CD14-positive monocyte (primary cell): Measurements from ENCODE around the gene ZNF691. TPM values are rescaled to one million over a fixed set of nuclear protein-coding genes. Genes with fewer than 3 reads are reported as not detected.
A peak's percentile ranks its signal among the peaks of the same experiment; 100 is the strongest.

ENCODE experiments used
- DNase-seq, 3 donors: peaks; one replicate each; pipeline ENCODE4 v3.0.0-alpha.2; 2011 to 2022
- H2AFZ ChIP-seq: 2 replicates; pipeline ENCODE4 v1.6.0; 2012; ENCODE audit warnings: mild to moderate bottlenecking, low read depth, low read length, inconsistent platforms; ENCODE audit not compliant: insufficient read depth, poor library complexity, severe bottlenecking
- H3K27ac ChIP-seq, 2 donors: 1 replicate in 1 of 2; 2 replicates in 1 of 2; pipeline ENCODE4 v1.5.1; 2012 to 2013; ENCODE audit warnings: low read length in 2 of 2, control low read depth in 1 of 2, inconsistent platforms in 1 of 2, low read depth in 1 of 2, mild to moderate bottlenecking in 1 of 2
- H3K27me3 ChIP-seq, 2 donors: one replicate each; pipeline versions ENCODE4 v1.6.0 to v1.6.1; 2011 to 2013; ENCODE audit warnings: low read length in 2 of 2; ENCODE audit not compliant: control insufficient read depth in 2 of 2, insufficient read depth in 2 of 2
- H3K36me3 ChIP-seq, 2 donors: replicated peaks in 1 of 2; 1 replicate in 1 of 2; 2 replicates in 1 of 2; pipeline versions ENCODE4 v1.5.1 to v1.6.1; 2012 to 2013; ENCODE audit warnings: low read length in 2 of 2, control low read depth in 1 of 2, inconsistent platforms in 1 of 2, mild to moderate bottlenecking in 1 of 2; ENCODE audit not compliant: insufficient read depth in 2 of 2, control insufficient read depth in 1 of 2
- H3K4me1 ChIP-seq, 2 donors: 1 replicate in 1 of 2; 2 replicates in 1 of 2; pipeline versions ENCODE4 v1.5.1 to v1.6.1; 2012 to 2013; ENCODE audit warnings: low read length in 2 of 2, control low read depth in 1 of 2, inconsistent platforms in 1 of 2, mild to moderate bottlenecking in 1 of 2, moderate library complexity in 1 of 2; ENCODE audit not compliant: insufficient read depth in 2 of 2, control insufficient read depth in 1 of 2
- H3K4me2 ChIP-seq: replicated peaks from 2 replicates; pipeline ENCODE3; 2012; ENCODE audit warnings: low read length, moderate library complexity, mild to moderate bottlenecking; ENCODE audit not compliant: poor library complexity, severe bottlenecking; ENCODE audit errors: extremely low read depth
- H3K4me3 ChIP-seq, 3 experiments: fragments of 200-600 bp in 1 of 3; sonication (generic) in 1 of 3; replicated peaks in 1 of 3; 1 replicate in 2 of 3; 2 replicates in 1 of 3; pipeline ENCODE4 v1.5.1; 2011 to 2013; ENCODE audit warnings: low read length in 3 of 3, mild to moderate bottlenecking in 3 of 3, control low read depth in 2 of 3, low read depth in 2 of 3, inconsistent platforms in 1 of 3, moderate library complexity in 1 of 3
- H3K79me2 ChIP-seq: 2 replicates; pipeline ENCODE4 v1.6.0; 2012; ENCODE audit warnings: mild to moderate bottlenecking, control low read depth, inconsistent platforms, low read length, moderate library complexity; ENCODE audit not compliant: insufficient read depth
- H3K9ac ChIP-seq: 2 replicates; pipeline ENCODE4 v1.6.0; 2017; ENCODE audit warnings: low read length, mild to moderate bottlenecking; ENCODE audit not compliant: insufficient read depth, poor library complexity, severe bottlenecking
- H3K9me3 ChIP-seq, 2 donors: replicated peaks in 1 of 2; 1 replicate in 1 of 2; 2 replicates in 1 of 2; pipeline versions ENCODE4 v1.5.1 to v1.6.1; 2012 to 2013; ENCODE audit warnings: low read length in 2 of 2, control low read depth in 1 of 2; ENCODE audit not compliant: control insufficient read depth in 1 of 2, insufficient read depth in 1 of 2
- H4K20me1 ChIP-seq: 2 replicates; pipeline ENCODE4 v1.6.0; 2012; ENCODE audit warnings: mild to moderate bottlenecking, low read length, control low read depth, moderate library complexity; ENCODE audit not compliant: insufficient read depth
- H3K27ac Mint-ChIP-seq, 7 donors: one replicate each; pipeline ENCODE4 v1.8.0; 2020; ENCODE audit warnings: mild to moderate bottlenecking in 7 of 7, mixed read lengths in 7 of 7, moderate library complexity in 6 of 7, inconsistent platforms in 2 of 7
- H3K27me3 Mint-ChIP-seq, 3 donors: one replicate each; pipeline ENCODE4 v1.8.0; 2021 to 2022; ENCODE audit warnings: low read depth in 3 of 3, mild to moderate bottlenecking in 3 of 3, mixed read lengths in 3 of 3, moderate library complexity in 3 of 3, inconsistent platforms in 1 of 3
- H3K36me3 Mint-ChIP-seq, 2 donors: one replicate each; pipeline ENCODE4 v1.8.0; 2020; ENCODE audit warnings: mixed read lengths in 2 of 2, inconsistent platforms in 1 of 2, mild to moderate bottlenecking in 1 of 2
- H3K4me1 Mint-ChIP-seq: one replicate; pipeline ENCODE4 v1.8.0; 2020; ENCODE audit warnings: mild to moderate bottlenecking, mixed read lengths
- H3K4me3 Mint-ChIP-seq, 2 donors: one replicate each; pipeline ENCODE4 v1.8.0; 2020; ENCODE audit warnings: mild to moderate bottlenecking in 2 of 2, mixed read lengths in 2 of 2, moderate library complexity in 1 of 2
- H3K9me3 Mint-ChIP-seq, 7 donors: one replicate each; pipeline ENCODE4 v1.8.0; 2020 to 2022; ENCODE audit warnings: mixed read lengths in 7 of 7, mild to moderate bottlenecking in 6 of 7, moderate library complexity in 6 of 7, inconsistent platforms in 2 of 7
- WGBS: methylation state at CpG from one replicate; pipeline ENCODE4 v1.1.5; 2013; ENCODE audit warnings: missing lambda C conversion rate; ENCODE audit not compliant: insufficient coverage; 5-methylcytosine and 5-hydroxymethylcytosine counted together
- intact Hi-C, 2 donors: fragments of 100-400 bp; cut with micrococcal nuclease; formaldehyde crosslinking; loops; one replicate each; pipeline versions ENCODE4 v1.15.0 to v1.15.1; 2023
- polyA plus RNA-seq, 3 donors: library from polyadenylated mRNA; depleted of rRNA in 1 of 3; unstranded in 2 of 3; stranded (reverse) in 1 of 3; fragments of 300-500 nt in 2 of 3; fragments of >200 nt in 1 of 3; fragmentation: Illumina TruSeq in 2 of 3; gene quantifications; 1 replicate in 2 of 3; 2 replicates in 1 of 3; pipeline ENCODE4 v1.2.3, GENCODE V29; 2012 to 2021
- TF ChIP-seq, protein P1 (sequence below): fragments of 200-600 bp; IDR thresholded peaks from one replicate; pipeline ENCODE4 v1.8.0; 2022; ENCODE audit warnings: antibody characterized with exemption, mild to moderate bottlenecking

The ZNF691 gene
- polyA plus RNA-seq, 3 donors = 1.3 to 6.7 (median 1.8) TPM

DNA sequence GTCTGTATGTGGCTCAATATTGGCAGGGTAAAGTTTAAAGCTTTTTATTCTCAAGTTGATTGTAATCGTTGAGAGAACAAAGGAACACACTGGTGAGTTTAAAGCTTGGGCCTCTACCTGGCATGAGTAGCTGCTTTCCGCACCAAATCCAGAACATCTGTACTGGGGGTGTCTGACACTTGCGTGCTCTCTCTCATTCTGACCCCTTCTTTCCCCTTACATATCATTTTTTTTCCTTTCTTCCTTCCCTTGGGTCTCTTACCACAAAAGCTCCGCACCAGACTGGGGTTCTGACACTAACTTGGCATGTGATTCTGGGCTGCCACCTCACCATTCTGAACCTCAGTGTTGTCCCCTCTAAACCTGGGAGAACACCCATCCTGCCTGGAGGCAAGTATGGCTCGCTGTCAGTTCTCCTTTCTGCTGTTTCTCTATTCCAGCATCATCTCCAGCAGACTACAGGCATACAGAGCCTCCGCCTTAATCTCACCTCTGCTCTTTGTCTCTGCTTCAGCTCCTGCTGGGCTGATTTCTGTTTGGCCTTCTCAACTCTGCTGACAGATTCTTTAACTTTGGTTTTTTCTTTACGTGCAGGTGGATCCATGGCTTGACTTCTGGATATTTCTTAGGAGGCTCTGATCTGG lies 30.4 kb upstream of the ZNF691 start:
- Histone ChIP-seq H3K4me2 (peak overlapping the region; percentile 96), H2AFZ (peak overlapping the region; percentile 88), H3K27me3 (no peaks in the 10 kb centered on the region), H3K9me3 (no peaks in the 10 kb centered on the region), H3K4me3 (peak overlapping the region; percentile 72 to 94 (median 86)), H4K20me1 (peaks cover 35% of the 10 kb centered on the region), H3K36me3 (peaks cover 0 to 15% of the 10 kb centered on the region in 2 donors), H3K9ac (peak overlapping the region; percentile 84), H3K79me2 (peaks cover 41% of the 10 kb centered on the region), H3K27ac (peak overlapping the region in 1 of 2 donors; percentile 88), H3K4me1 (peaks cover 18 to 20% of the 10 kb centered on the region in 2 donors)
- peaks cover 38% of the 10 kb centered on the region for H3K4me1 Mint-ChIP-seq
- intact Hi-C loops = loop anchor here (2.0 to 5.0 kb wide), 2 partner anchors 49 kb away; partner anchors contain the start of genes C1orf50 (in 2 of the 2) and P3H1 (in 2 of the 2)
- WGBS = 24% methylated on average over 5 of the region's 7 CpGs
- H3K27me3 Mint-ChIP-seq = peaks cover 0 to 2% (median 0%) of the 10 kb centered on the region in 3 donors
- peak in 2 of 3 donors; percentile 16 to 23 for DNase-seq
- peaks cover 26 to 31% of the 10 kb centered on the region in 2 donors for H3K36me3 Mint-ChIP-seq
- H3K4me3 Mint-ChIP-seq = peak overlapping the region; percentile 85 to 92
- TF ChIP-seq, protein P1, sequence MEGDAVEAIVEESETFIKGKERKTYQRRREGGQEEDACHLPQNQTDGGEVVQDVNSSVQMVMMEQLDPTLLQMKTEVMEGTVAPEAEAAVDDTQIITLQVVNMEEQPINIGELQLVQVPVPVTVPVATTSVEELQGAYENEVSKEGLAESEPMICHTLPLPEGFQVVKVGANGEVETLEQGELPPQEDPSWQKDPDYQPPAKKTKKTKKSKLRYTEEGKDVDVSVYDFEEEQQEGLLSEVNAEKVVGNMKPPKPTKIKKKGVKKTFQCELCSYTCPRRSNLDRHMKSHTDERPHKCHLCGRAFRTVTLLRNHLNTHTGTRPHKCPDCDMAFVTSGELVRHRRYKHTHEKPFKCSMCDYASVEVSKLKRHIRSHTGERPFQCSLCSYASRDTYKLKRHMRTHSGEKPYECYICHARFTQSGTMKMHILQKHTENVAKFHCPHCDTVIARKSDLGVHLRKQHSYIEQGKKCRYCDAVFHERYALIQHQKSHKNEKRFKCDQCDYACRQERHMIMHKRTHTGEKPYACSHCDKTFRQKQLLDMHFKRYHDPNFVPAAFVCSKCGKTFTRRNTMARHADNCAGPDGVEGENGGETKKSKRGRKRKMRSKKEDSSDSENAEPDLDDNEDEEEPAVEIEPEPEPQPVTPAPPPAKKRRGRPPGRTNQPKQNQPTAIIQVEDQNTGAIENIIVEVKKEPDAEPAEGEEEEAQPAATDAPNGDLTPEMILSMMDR = no peak
- peak overlapping the region; percentile 65 to 90 (median 87) for H3K27ac Mint-ChIP-seq
- H3K9me3 Mint-ChIP-seq = no peaks in the 10 kb centered on the region

DNA sequence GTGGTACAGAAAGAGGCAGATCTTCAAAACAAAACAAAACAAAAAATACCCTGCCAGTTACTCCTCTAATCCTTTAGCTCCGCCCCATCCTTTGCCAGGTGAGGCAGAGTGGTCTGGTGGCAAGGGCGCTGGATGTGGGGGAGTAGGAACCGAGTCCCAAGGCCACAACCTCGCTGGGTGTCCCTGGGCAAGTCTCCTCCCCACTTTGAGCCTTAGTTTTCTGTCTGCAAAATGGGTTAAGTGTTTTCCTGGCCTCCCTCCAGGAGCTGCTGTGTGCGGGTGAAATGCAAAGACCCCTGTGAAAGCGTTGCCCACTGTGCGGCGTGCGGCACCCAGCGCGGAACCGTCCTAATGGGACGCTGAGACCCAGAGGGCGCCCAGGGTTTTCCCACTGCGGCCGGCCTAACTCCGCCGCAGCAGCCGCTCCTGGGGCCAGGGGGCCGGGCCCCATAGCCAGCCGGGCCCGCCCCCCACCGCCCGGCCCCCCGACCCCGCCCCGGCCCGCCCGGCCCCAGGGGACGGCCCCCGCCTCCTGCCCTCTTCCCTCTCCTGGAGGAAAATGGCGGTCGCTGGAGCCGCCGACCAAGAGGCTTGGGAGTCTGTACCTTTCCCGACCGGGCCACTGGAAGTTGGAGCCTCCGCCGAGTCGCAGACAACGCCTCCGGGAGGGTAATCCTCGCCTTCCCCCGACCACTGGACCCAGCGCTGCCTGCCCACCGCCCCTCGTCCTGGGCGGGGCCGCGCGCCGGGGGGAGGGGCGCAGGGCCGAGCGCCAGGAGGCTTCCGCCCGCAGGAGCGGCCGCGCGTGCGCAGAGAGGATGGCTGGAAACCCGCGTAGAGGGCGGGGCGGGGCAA lies 29.6 kb upstream of the ZNF691 start, which contains the start of the genes ERMAP and SVBP:
Gene ERMAP (plus strand): TSS at position 538 of the 855 bp plus-strand sequence. CDS start 13,327 bp downstream, outside the sequence.
Gene SVBP (minus strand): TSS at position 813 of the 855 bp plus-strand sequence. CDS start 853 bp downstream, outside the sequence.
- H3K27me3 Mint-ChIP-seq = peaks cover 0 to 2% (median 0%) of the 10 kb centered on the region in 3 donors
- under 1% methylated on average over 53 of the region's 66 CpGs for WGBS
- H3K9ac ChIP-seq = peak within 1 kb of the TSS; percentile 84
- peak within 1 kb of the TSS; percentile 88 for H2AFZ ChIP-seq
- H3K36me3 Mint-ChIP-seq = peaks cover 21 to 31% of the 10 kb centered on the region in 2 donors
- H3K9me3 ChIP-seq = no peaks in the 10 kb centered on the region
- H3K4me1 Mint-ChIP-seq = peaks cover 38% of the 10 kb centered on the region
- H3K4me3 Mint-ChIP-seq = peak within 1 kb of the TSS; percentile 85 to 92
- peak; percentile 84 to 87 (median 85) for DNase-seq
- TF ChIP-seq, protein P1 = no peak
- peaks cover 46% of the 10 kb centered on the region for H3K79me2 ChIP-seq
- intact Hi-C loops = loop anchor here (2.0 to 5.0 kb wide), 2 partner anchors 50 kb away; partner anchors contain the start of genes C1orf50 (in 2 of the 2) and P3H1 (in 2 of the 2)
- no peaks in the 10 kb centered on the region for H3K27me3 ChIP-seq
- H4K20me1 ChIP-seq = peaks cover 36% of the 10 kb centered on the region
- peak within 1 kb of the TSS; percentile 72 to 94 (median 86) for H3K4me3 ChIP-seq
- peaks cover 18 to 20% of the 10 kb centered on the region in 2 donors for H3K4me1 ChIP-seq
- peaks cover 0 to 11% of the 10 kb centered on the region in 2 donors for H3K36me3 ChIP-seq
- peak within 1 kb of the TSS; percentile 81 to 88 for H3K27ac ChIP-seq
- H3K4me2 ChIP-seq = peak within 1 kb of the TSS; percentile 96
- H3K27ac Mint-ChIP-seq = peak within 1 kb of the TSS; percentile 87 to 98 (median 92)
- no peaks in the 10 kb centered on the region for H3K9me3 Mint-ChIP-seq
